Stimulated activated CD8-positive, alpha-beta memory T cell treated with anti-CD3 and anti-CD28 coated beads, Interleukin-4, amount 100 ng/mL, for 24 hours (primary cell): ENCODE results near the gene UNC5A.

Source experiments
- DNase-seq: peaks from one replicate; pipeline ENCODE4 v3.0.0-alpha.2; 2020; ENCODE audit warnings: low read depth

Gene UNC5A

GRCh38 chr5:176810081-176810597 lies at the start of gene UNC5A:
Gene UNC5A (plus strand): TSS chr5:176810559. CDS start chr5:176810751, 192 bp downstream.
- peak; percentile 49 for DNase-seq

GRCh38 chr5:176761755-176762154 lies 48.6 kb upstream of the UNC5A start:
- DNase-seq, result no peak

GRCh38 chr5:176762489-176762888 lies 47.9 kb upstream of the UNC5A start:
- DNase-seq, result no peak

GRCh38 chr5:176765687-176766086 lies 44.7 kb upstream of the UNC5A start:
- no peak for DNase-seq

- DNase-seq, result no peak
Measured at GRCh38 chr5:176768174-176768970, 42.0 kb upstream of the UNC5A start.

GRCh38 chr5:176769911-176770310 lies 40.4 kb upstream of the UNC5A start:
- no peak for DNase-seq

- DNase-seq, result no peak
Measured at GRCh38 chr5:176770431-176770830, 39.9 kb upstream of the UNC5A start.

- DNase-seq, result no peak
Measured at GRCh38 chr5:176771102-176771845, 39.1 kb upstream of the UNC5A start.

GRCh38 chr5:176772271-176773210 lies 37.8 kb upstream of the UNC5A start:
- DNase-seq, result no peak

- no peak for DNase-seq
Measured at GRCh38 chr5:176773408-176774035, 36.8 kb upstream of the UNC5A start.

- DNase-seq, result no peak
Measured at GRCh38 chr5:176774216-176775171, 35.9 kb upstream of the UNC5A start.

GRCh38 chr5:176775409-176775808 lies 35.0 kb upstream of the UNC5A start:
- DNase-seq, result no peak

- DNase-seq, result no peak
Measured at GRCh38 chr5:176776141-176776865, 34.1 kb upstream of the UNC5A start.

GRCh38 chr5:176776916-176777315 lies 33.4 kb upstream of the UNC5A start:
- DNase-seq, result no peak

- DNase-seq, result no peak
Measured at GRCh38 chr5:176778921-176779465, 31.4 kb upstream of the UNC5A start.

GRCh38 chr5:176779537-176779936 lies 30.8 kb upstream of the UNC5A start:
- DNase-seq, result no peak

GRCh38 chr5:176780176-176781053 lies 29.9 kb upstream of the UNC5A start:
- no peak for DNase-seq

GRCh38 chr5:176781054-176781375 lies 29.3 kb upstream of the UNC5A start:
- DNase-seq, result no peak
